ENCODE results near the gene TYROBP.

The TYROBP gene

GRCh38 chr19:35940078-35940775, 32.1 kb upstream of the TYROBP start:
- Histone ChIP-seq H3K4me3 (ENCODE audit: low read length) (no peak overlapping the region), H3F3A (ENCODE audit: insufficient read depth, low read length) (no peaks in the 10 kb centered on the region), H3K9ac (ENCODE audit: low read length) (no peak overlapping the region), H3K36me3 (replicated peaks; ENCODE audit: insufficient read depth, low read length) (no peaks in the 10 kb centered on the region), H3K4me2 (ENCODE audit: low read depth, low read length) (no peak overlapping the region), H3K79me2 (ENCODE audit: low read length) (no peaks in the 10 kb centered on the region), H2AFZ (ENCODE audit: low read length) (no peak overlapping the region), H3K27ac (ENCODE audit: low read length) (no peak overlapping the region), H3K9me2 (replicated peaks; ENCODE audit: insufficient read depth, low read length) (no peaks in the 10 kb centered on the region), H3K4me1 (ENCODE audit: low read length) (peaks cover 4% of the 10 kb centered on the region; the same call in 1 of the 2 replicates), H3K9me3 (replicated peaks; ENCODE audit: insufficient read depth, low read length) (no peaks in the 10 kb centered on the region), H4K20me1 (ENCODE audit: insufficient read depth, low read length) (no peaks in the 10 kb centered on the region), H3K27me3 (replicated peaks; ENCODE audit: insufficient read depth, low read length) (no peaks in the 10 kb centered on the region)
- no peak for DNase-seq
- TF ChIP-seq CTCF (IDR thresholded peaks at IDR 0.05; ENCODE audit: low read length): no peak

- no peak for DNase-seq
- Histone ChIP-seq H3K9me3 (replicated peaks; ENCODE audit: insufficient read depth, low read length) (no peaks in the 10 kb centered on the region), H3K4me2 (ENCODE audit: low read depth, low read length) (no peak overlapping the region), H2AFZ (ENCODE audit: low read length) (no peak overlapping the region), H3K27me3 (replicated peaks; ENCODE audit: insufficient read depth, low read length) (no peaks in the 10 kb centered on the region), H4K20me1 (ENCODE audit: insufficient read depth, low read length) (no peaks in the 10 kb centered on the region), H3K36me3 (replicated peaks; ENCODE audit: insufficient read depth, low read length) (no peaks in the 10 kb centered on the region), H3K9ac (ENCODE audit: low read length) (no peak overlapping the region), H3K4me3 (ENCODE audit: low read length) (no peak overlapping the region), H3F3A (ENCODE audit: insufficient read depth, low read length) (no peaks in the 10 kb centered on the region), H3K79me2 (ENCODE audit: low read length) (no peaks in the 10 kb centered on the region), H3K9me2 (replicated peaks; ENCODE audit: insufficient read depth, low read length) (no peaks in the 10 kb centered on the region), H3K27ac (ENCODE audit: low read length) (no peak overlapping the region), H3K4me1 (ENCODE audit: low read length) (peaks cover 4% of the 10 kb centered on the region; the same call in 1 of the 2 replicates)
- no peak for TF ChIP-seq EZH2phosphoT487 (IDR thresholded peaks at IDR 0.05; ENCODE audit: low read length)
- TF ChIP-seq CTCF (IDR thresholded peaks at IDR 0.05; ENCODE audit: low read length): no peak
- no peak for TF ChIP-seq EZH2 (optimal IDR thresholded peaks at IDR 0.05; ENCODE audit: low read depth, low read length)
Observed at GRCh38 chr19:35939307-35940077, 31.4 kb upstream of the TYROBP start.

GRCh38 chr19:35938282-35939224, 30.5 kb upstream of the TYROBP start:
- H3K36me3 ChIP-seq (replicated peaks; ENCODE audit: insufficient read depth, low read length): no peaks in the 10 kb centered on the region
- H3K27ac ChIP-seq (ENCODE audit: low read length): no peak overlapping the region
- TF ChIP-seq EZH2phosphoT487 (IDR thresholded peaks at IDR 0.05; ENCODE audit: low read length) (no peak), CTCF (IDR thresholded peaks at IDR 0.05; ENCODE audit: low read length) (no peak), EZH2 (optimal IDR thresholded peaks at IDR 0.05; ENCODE audit: low read depth, low read length) (no peak)
- H3K4me1 ChIP-seq (ENCODE audit: low read length): peaks cover 4% of the 10 kb centered on the region; the same call in 1 of the 2 replicates
- peak overlapping the region; percentile 79; the same call in 1 of the 2 replicates for H3K4me2 ChIP-seq (ENCODE audit: low read depth, low read length)
- H3K4me3 ChIP-seq (ENCODE audit: low read length): no peak overlapping the region
- no peaks in the 10 kb centered on the region for H3K9me3 ChIP-seq (replicated peaks; ENCODE audit: insufficient read depth, low read length)
- H3K79me2 ChIP-seq (ENCODE audit: low read length): no peaks in the 10 kb centered on the region
- H3K27me3 ChIP-seq (replicated peaks; ENCODE audit: insufficient read depth, low read length): no peaks in the 10 kb centered on the region
- H3F3A ChIP-seq (ENCODE audit: insufficient read depth, low read length): no peaks in the 10 kb centered on the region
- no peaks in the 10 kb centered on the region for H3K9me2 ChIP-seq (replicated peaks; ENCODE audit: insufficient read depth, low read length)
- no peak overlapping the region for H3K9ac ChIP-seq (ENCODE audit: low read length)
- DNase-seq: no peak
- H2AFZ ChIP-seq (ENCODE audit: low read length): no peak overlapping the region
- H4K20me1 ChIP-seq (ENCODE audit: insufficient read depth, low read length): no peaks in the 10 kb centered on the region

Measured in MM.1S (cell line).